HG02981 (cell line): Measurements from ENCODE around the gene SLC15A2.

Experiments used
- ATAC-seq: cut with Tn5 transposase; IDR thresholded peaks from one replicate; pipeline ENCODE4 v1.9.1; 2021; ENCODE audit warnings: mild to moderate bottlenecking, moderate library complexity; ENCODE audit not compliant: unreplicated experiment

SLC15A2 gene

GRCh38 chr3:121979246-121979645, 85.0 kb downstream of the SLC15A2 start:
- ATAC-seq, result no peak

- no peak for ATAC-seq
Measured at GRCh38 chr3:121979734-121980449, 85.7 kb downstream of the SLC15A2 start.

GRCh38 chr3:121980450-121980796, 86.2 kb downstream of the SLC15A2 start:
- no peak for ATAC-seq

- no peak for ATAC-seq
Measured at GRCh38 chr3:121981473-121981872, 87.3 kb downstream of the SLC15A2 start.

GRCh38 chr3:121985846-121986245, 91.6 kb downstream of the SLC15A2 start:
- ATAC-seq, result no peak

GRCh38 chr3:121988146-121988545, 93.9 kb downstream of the SLC15A2 start:
- no peak for ATAC-seq

GRCh38 chr3:121989943-121990342, 95.7 kb downstream of the SLC15A2 start:
- ATAC-seq, result no peak

GRCh38 chr3:121992601-121993560, 98.7 kb downstream of the SLC15A2 start:
- ATAC-seq, result peak; percentile 57
